ENCODE data around the gene VWA5A. TPM values are rescaled to one million over a fixed set of nuclear protein-coding genes. Genes with fewer than 3 reads are reported as not detected.

VWA5A gene
- total and polyA plus RNA-seq, 2 of the 13 experiments (the other 11 are each of a cell fraction or from before 2014, with no cell fraction given): 1.3 to 1.8 TPM

GRCh38 chr11:124183068-124183467 lies 67.8 kb downstream of the VWA5A start, which contains the start of gene OR10D3 (continued):
- TF ChIP-seq FOSL1 (CRISPR knock-in tag; IDR thresholded peaks at IDR 0.05; ENCODE audit: borderline replicate concordance) (no peak), ZNF224 (CRISPR knock-in tag; IDR thresholded peaks at IDR 0.05) (no peak), ARNTL (CRISPR knock-in tag; IDR thresholded peaks at IDR 0.05) (no peak), SKIL (CRISPR knock-in tag; IDR thresholded peaks at IDR 0.05; ENCODE audit: borderline replicate concordance) (no peak), PHB2 (IDR thresholded peaks at IDR 0.05; ENCODE audit: partially characterized antibody) (no peak), DDIT3 (CRISPR knock-in tag; IDR thresholded peaks at IDR 0.05) (no peak), POLR2G (IDR thresholded peaks at IDR 0.05; ENCODE audit: low read depth, low read length) (no peak)
- TF ChIP-seq, protein P1, sequence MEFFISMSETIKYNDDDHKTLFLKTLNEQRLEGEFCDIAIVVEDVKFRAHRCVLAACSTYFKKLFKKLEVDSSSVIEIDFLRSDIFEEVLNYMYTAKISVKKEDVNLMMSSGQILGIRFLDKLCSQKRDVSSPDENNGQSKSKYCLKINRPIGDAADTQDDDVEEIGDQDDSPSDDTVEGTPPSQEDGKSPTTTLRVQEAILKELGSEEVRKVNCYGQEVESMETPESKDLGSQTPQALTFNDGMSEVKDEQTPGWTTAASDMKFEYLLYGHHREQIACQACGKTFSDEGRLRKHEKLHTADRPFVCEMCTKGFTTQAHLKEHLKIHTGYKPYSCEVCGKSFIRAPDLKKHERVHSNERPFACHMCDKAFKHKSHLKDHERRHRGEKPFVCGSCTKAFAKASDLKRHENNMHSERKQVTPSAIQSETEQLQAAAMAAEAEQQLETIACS (CRISPR knock-in tag; IDR thresholded peaks at IDR 0.05): no peak

GRCh38 chr11:124190298-124191139 lies 75.3 kb downstream of the VWA5A start:
- Histone ChIP-seq H3K36me3 (replicated peaks in 1 of 2; ENCODE audit: control insufficient read depth in 1 of 2, insufficient read depth in 2 of 2, low read length in 2 of 2) (no peaks in the 10 kb centered on the region), H4K20me1 (ENCODE audit: insufficient read depth, low read length) (no peaks in the 10 kb centered on the region), H3K79me2 (ENCODE audit: insufficient read depth, low read length) (no peaks in the 10 kb centered on the region), H3K27ac (ENCODE audit: extremely low read length, insufficient read depth, low read length) (no peak overlapping the region), H3K9ac (ENCODE audit: insufficient read depth, low read depth, low read length) (no peak overlapping the region), H2AFZ (ENCODE audit: low read length) (no peak overlapping the region), H3K4me2 (ENCODE audit: low read depth, low read length) (no peak overlapping the region), H3K27me3 (ENCODE audit: control insufficient read depth in 1 of 2, insufficient read depth in 2 of 2, low read length in 2 of 2) (no peaks in the 10 kb centered on the region), H3K9me3 (ENCODE audit: low read length) (no peaks in the 10 kb centered on the region), H3K4me1 (ENCODE audit: insufficient read depth, low read length) (no peaks in the 10 kb centered on the region), H3K4me3 (replicated peaks in 1 of 3; ENCODE audit: insufficient read depth in 1 of 3, low read depth in 2 of 3, low read length in 3 of 3) (no peak overlapping the region)
- WGBS (ENCODE audit: low lambda C conversion rate): 0% methylated on average over 2 of the region's 2 CpGs
- no peak for FAIRE-seq
- POLR2A ChIA-PET: no interaction called here
- DNase-seq (ENCODE audit: low spot score): no peak
- no peak for ATAC-seq
- CTCF ChIA-PET (ENCODE audit: low intra/inter-chr PET ratio, low total read pairs): no interaction called here
- BruUV-seq (replicated peaks): no TSS peak
- intact Hi-C loops (cut with micrococcal nuclease; ENCODE audit: unreplicated experiment): no loop called here
- in situ Hi-C loops (cut with HindIII; ENCODE audit: extremely low pct_ligation_motif_present, low pct_unique_long_range_greater_than_20kb): no loop called here
- TF ChIP-seq ZNF720 (CRISPR knock-in tag; IDR thresholded peaks at IDR 0.05) (no peak), THRA (CRISPR knock-in tag; IDR thresholded peaks at IDR 0.05; ENCODE audit: borderline replicate concordance) (no peak), SUZ12 (IDR thresholded peaks at IDR 0.05; ENCODE audit: low read depth, low read length) (no peak), HCFC1 (IDR thresholded peaks at IDR 0.05; ENCODE audit: low read depth, low read length) (no peak), NFIB (CRISPR knock-in tag; IDR thresholded peaks at IDR 0.05; ENCODE audit: borderline replicate concordance) (no peak), CBFB (CRISPR knock-in tag; IDR thresholded peaks at IDR 0.05) (no peak), ZNF24 (IDR thresholded peaks at IDR 0.05) (no peak)
- TF ChIP-seq, protein P2, sequence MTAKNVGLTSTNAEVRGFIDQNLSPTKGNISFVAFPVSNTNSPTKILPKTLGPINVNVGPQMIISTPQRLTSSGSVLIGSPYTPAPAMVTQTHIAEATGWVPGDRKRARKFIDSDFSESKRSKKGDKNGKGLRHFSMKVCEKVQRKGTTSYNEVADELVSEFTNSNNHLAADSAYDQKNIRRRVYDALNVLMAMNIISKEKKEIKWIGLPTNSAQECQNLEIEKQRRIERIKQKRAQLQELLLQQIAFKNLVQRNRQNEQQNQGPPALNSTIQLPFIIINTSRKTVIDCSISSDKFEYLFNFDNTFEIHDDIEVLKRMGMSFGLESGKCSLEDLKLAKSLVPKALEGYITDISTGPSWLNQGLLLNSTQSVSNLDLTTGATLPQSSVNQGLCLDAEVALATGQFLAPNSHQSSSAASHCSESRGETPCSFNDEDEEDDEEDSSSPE (CRISPR knock-in tag; IDR thresholded peaks at IDR 0.05): no peak

Data from HepG2 (cell line).